Measurements from ENCODE around the gene HJV.
A peak's percentile ranks its signal among the peaks of the same experiment; 100 is the strongest.
"Not testable (repeated sequence)": the region's sequence is repeated elsewhere in the genome, so short reads cannot be mapped to it uniquely, and the experiment has no call there.

The HJV gene, protein sequence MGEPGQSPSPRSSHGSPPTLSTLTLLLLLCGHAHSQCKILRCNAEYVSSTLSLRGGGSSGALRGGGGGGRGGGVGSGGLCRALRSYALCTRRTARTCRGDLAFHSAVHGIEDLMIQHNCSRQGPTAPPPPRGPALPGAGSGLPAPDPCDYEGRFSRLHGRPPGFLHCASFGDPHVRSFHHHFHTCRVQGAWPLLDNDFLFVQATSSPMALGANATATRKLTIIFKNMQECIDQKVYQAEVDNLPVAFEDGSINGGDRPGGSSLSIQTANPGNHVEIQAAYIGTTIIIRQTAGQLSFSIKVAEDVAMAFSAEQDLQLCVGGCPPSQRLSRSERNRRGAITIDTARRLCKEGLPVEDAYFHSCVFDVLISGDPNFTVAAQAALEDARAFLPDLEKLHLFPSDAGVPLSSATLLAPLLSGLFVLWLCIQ

GRCh38 chr1:146021622-146022402 lies at the start of gene HJV:
Gene HJV, minus strand, starts transcription at chr1:146021735. Its CDS starts 1,504 bp downstream, at chr1:146020231.
- DNase-seq (ENCODE audit: low read depth): no peak

GRCh38 chr1:146059148-146059547 lies 37.6 kb upstream of the HJV start:
- DNase-seq (ENCODE audit: low read depth): peak; percentile 9

- DNase-seq (ENCODE audit: low read depth): peak; percentile 98
Measured at GRCh38 chr1:146051852-146052676, 30.5 kb upstream of the HJV start.

DNA sequence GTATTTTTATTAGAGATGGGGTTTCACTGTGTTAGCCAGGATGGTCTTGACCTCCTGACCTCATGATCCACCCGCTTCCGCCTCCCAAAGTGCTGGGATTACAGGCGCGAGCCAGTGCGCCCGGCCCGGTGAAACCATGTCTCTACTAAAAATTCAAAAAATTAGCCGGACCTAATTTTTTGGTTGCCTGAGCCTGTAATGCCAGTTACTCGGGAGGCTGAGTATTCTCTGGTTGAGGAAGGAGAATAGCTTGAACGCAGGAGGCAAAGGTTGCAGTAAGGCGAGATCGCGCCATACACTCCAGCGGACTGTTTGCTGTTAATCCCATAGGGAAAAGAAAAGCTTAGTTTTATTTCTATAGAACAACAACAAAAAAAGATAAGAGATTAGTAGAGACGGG lies 29.9 kb upstream of the HJV start:
- DNase-seq (ENCODE audit: low read depth): no peak

DNA sequence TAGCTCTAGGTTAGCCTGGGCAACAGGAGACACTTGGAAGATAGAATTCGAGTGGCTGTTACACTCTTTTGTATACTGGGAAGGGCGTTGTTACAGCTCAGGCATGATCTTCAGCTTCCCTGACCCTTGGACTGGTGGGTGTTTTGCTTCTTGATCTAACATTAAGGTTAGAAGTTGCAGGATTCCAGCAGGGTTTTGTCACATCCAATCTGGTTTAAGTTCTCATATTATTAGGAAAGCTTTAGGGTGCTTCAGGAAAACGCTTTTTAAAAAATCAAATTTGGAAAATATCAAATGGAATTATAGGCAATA lies 29.1 kb upstream of the HJV start:
- not testable (repeated sequence) for DNase-seq (ENCODE audit: low read depth)

- DNase-seq (ENCODE audit: low read depth): not testable (repeated sequence)
Measured at GRCh38 chr1:146049866-146050651, 28.5 kb upstream of the HJV start.

GRCh38 chr1:146049436-146049835 lies 27.9 kb upstream of the HJV start:
- no peak for DNase-seq (ENCODE audit: low read depth)

DNA sequence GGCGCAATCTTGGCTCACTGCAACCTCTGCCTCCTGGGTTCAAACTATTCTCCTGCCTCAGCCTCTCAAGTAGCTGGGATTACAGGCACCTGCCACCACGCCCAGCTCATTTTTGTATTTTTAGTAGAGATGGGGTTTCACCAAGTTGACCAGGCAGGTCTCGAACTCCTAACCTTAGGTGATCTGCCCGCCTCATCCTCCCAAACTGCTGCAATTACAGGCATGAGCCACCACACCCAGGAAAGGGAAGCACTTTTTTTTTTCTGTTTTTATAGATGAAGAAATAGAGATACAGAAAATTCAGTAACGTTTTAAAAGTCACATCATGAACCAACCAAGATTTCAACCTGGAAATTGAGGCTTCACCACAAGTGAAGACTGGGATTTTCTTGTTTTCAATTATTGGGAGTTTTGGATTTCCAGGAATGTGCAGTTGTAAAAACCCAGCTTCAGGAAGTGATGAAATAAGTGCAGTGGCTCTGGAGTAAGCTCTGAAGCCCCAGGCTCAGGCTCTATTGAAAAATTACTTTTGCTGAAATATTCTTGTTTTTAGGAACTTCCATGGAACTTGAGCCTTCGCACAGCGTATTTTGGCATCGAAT lies 27.1 kb upstream of the HJV start:
- DNase-seq (ENCODE audit: low read depth): peak; percentile 54

DNA sequence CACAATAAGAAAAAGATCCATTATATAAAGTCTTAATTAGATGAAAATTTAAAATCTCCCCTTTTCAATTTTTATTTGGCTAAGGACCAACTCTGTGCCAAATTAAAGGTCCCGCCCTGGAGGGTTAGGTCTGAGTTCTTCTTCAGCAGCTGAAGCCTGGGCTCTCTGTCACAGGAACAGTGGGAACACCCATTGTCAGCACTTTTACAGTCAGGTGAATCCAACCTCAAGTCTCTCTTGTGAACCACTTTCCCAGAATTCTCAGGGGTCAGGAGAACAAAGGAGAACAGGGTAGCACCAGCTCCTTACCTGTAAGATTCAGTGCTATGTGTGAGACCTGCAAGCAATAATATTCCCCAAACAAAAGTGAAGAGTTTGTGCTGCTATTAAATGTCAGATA lies 25.1 kb upstream of the HJV start:
- DNase-seq (ENCODE audit: low read depth): no peak

GRCh38 chr1:146039844-146040194 lies 18.3 kb upstream of the HJV start:
- no peak for DNase-seq (ENCODE audit: low read depth)

DNA sequence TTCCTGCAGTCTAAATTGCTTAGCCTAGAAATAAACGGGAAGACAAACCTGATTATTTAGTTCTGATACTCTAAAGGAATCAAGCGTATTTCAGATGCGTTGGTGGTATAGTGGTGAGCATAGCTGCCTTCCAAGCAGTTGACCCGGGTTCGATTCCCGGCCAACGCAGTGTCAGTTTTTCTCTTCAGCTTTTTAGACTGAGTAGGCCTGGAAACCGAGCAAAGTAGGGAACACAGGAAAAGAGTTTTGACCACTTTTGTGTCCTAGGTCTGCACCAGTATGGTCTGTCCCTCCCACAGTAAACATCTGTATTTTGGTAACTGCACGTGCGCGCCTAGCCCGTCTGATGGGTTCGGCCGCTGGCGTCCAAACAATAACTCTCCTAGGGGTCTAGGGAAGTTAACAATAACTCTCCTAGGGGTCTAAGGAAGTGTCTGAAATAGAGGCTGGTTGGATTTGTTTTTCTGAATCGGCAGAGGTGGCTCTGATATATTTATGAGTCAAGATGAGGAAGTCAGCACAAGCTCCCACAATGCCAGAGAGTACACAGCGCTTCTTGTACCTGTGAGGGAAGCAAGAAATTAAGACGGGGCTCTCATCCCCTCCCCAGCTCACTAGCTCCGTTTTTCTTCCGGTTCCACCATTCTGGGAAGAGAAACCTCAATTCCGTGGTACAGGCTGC lies 15.6 kb upstream of the HJV start:
- peak; percentile 80 for DNase-seq (ENCODE audit: low read depth)

- no peak for DNase-seq (ENCODE audit: low read depth)
Measured at GRCh38 chr1:146036241-146036964, 14.9 kb upstream of the HJV start.

- DNase-seq (ENCODE audit: low read depth): peak; percentile 30
Measured at GRCh38 chr1:146035048-146035423, 13.5 kb upstream of the HJV start.

- DNase-seq (ENCODE audit: low read depth): peak; percentile 56
Measured at GRCh38 chr1:146032631-146033219, 11.2 kb upstream of the HJV start.

DNA sequence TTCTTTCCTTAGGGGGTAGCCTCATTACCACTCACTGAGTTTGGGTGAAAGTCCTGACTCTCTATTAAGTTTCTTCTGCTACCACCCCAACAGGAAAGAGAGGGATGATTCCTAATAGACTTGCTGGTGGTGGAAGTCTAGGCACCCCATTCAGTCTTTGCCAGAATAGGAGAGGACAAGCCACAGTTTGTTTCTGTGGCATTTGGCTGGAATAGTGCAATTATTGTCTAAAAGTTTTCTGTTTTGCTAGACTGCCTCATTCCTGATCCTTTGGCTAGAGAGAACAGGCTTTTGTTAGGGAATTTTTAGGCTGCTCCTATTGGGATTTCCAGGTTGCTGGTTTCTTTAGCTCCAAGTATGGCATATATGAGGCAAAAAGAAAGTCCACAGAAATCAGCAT lies 9.9 kb upstream of the HJV start:
- no peak for DNase-seq (ENCODE audit: low read depth)

DNA sequence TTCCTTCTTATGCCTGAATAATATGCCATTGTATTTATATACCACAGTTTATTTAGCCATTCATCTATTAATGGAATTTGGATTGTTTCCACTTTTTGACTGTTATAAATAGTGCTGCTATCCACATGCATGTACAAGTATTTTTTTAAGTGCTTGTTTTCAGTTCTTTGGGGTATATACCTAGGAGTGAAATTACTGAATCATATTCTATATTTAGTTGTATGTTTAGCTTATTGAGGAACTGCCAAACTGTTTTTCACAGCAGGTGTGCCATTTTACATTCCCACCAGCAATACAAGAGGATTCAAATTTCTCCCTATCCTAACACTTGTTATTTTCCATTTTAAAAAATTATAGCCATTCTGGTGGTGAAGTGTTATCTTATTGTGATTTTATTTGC lies 7.6 kb upstream of the HJV start:
- no peak for DNase-seq (ENCODE audit: low read depth)

- DNase-seq (ENCODE audit: low read depth): not testable (repeated sequence)
Measured at GRCh38 chr1:146026650-146027049, 5.1 kb upstream of the HJV start.

GRCh38 chr1:146025787-146026495 lies 4.4 kb upstream of the HJV start:
- DNase-seq (ENCODE audit: low read depth): peak; percentile 31

Measured in iris pigment epithelial cell (primary cell).